Uterus (tissue), 4 donors: ENCODE measurements around the gene PRG2. TPM values are rescaled to one million over a fixed set of nuclear protein-coding genes. Genes with fewer than 3 reads are reported as not detected.

Experiments
- DNase-seq, 2 donors: peaks; one replicate each; pipeline ENCODE4 v3.0.0-alpha.2; 2019 to 2020
- H3K27ac ChIP-seq, 2 donors: fragments of 200-600 bp; sonication (generic); 1 replicate in 1 of 2; 2 replicates in 1 of 2; pipeline ENCODE4 v1.5.1; 2016 to 2018
- H3K27me3 ChIP-seq, 2 donors: fragments of 200-600 bp; sonication (generic); one replicate each; pipeline ENCODE4 v1.5.1; 2018 to 2019; ENCODE audit warnings: control low read depth in 1 of 2
- H3K36me3 ChIP-seq, 2 donors: fragments of 200-600 bp; sonication (generic); one replicate each; pipeline ENCODE4 v1.5.1; 2019; ENCODE audit warnings: control low read depth in 1 of 2
- H3K4me1 ChIP-seq, 2 donors: fragments of 200-600 bp; sonication (generic); one replicate each; pipeline ENCODE4 v1.5.1; 2018 to 2019; ENCODE audit warnings: control low read depth in 1 of 2
- H3K4me3 ChIP-seq, 2 donors: fragments of 200-600 bp; sonication (generic); 1 replicate in 1 of 2; 2 replicates in 1 of 2; pipeline ENCODE4 v1.5.1; 2018 to 2019; ENCODE audit warnings: mild to moderate bottlenecking in 1 of 2
- H3K9me3 ChIP-seq, 2 donors: fragments of 200-600 bp; sonication (generic); one replicate each; pipeline ENCODE4 v1.5.1; 2019; ENCODE audit warnings: control low read depth in 1 of 2
- CTCF ChIP-seq, 4 experiments: fragments of 200-600 bp in 2 of 4; fragments of 450-650 bp in 2 of 4; sonication (generic) in 2 of 4; IDR thresholded peaks; one replicate each; pipeline ENCODE4 v1.5.1; 2016 to 2019; ENCODE audit warnings: antibody characterized with exemption in 4 of 4, mild to moderate bottlenecking in 2 of 4, moderate library complexity in 1 of 4
- POLR2A ChIP-seq, 2 donors: fragments of 450-650 bp; IDR thresholded peaks; one replicate each; pipeline ENCODE4 v1.6.1; 2016; ENCODE audit warnings: antibody characterized with exemption in 2 of 2, mild to moderate bottlenecking in 1 of 2, moderate library complexity in 1 of 2
- intact Hi-C: fragments of 100-400 bp; cut with DNase I; formaldehyde crosslinking; loops from one replicate; pipeline ENCODE4 v1.15.1; 2023; ENCODE audit warnings: low total_unique reads
- total RNA-seq, 4 donors: library from RNA; depleted of rRNA in 3 of 4; stranded (reverse); fragments of >200 nt in 3 of 4; gene quantifications; one replicate each; pipeline versions ENCODE4 v1.1.0 to v1.2.4, GENCODE V29; 2014 to 2023
- donor health status: DM: yes; HTN: yes; CAD: no.

PRG2 gene
- total RNA-seq, 4 donors from 2014 or later, result 0.21 TPM; not detected in 3

- Histone ChIP-seq H3K36me3 (no peaks in the 10 kb centered on the region), H3K27me3 (no peaks in the 10 kb centered on the region), H3K4me1 (no peaks in the 10 kb centered on the region), H3K27ac (no peak overlapping the region), H3K4me3 (no peak overlapping the region), H3K9me3 (no peaks in the 10 kb centered on the region)
- intact Hi-C loops, result no loop called here
- DNase-seq, result no peak
- TF ChIP-seq CTCF (IDR thresholded peaks at IDR 0.05) (no peak), POLR2A (IDR thresholded peaks at IDR 0.05) (no peak)
Measured at GRCh38 chr11:57356268-57356667, 34.2 kb downstream of the PRG2 start.

- TF ChIP-seq CTCF (IDR thresholded peaks at IDR 0.05) (no peak), POLR2A (IDR thresholded peaks at IDR 0.05) (no peak)
- Histone ChIP-seq H3K27ac (no peak overlapping the region), H3K4me1 (no peaks in the 10 kb centered on the region), H3K36me3 (no peaks in the 10 kb centered on the region), H3K9me3 (no peaks in the 10 kb centered on the region), H3K27me3 (no peaks in the 10 kb centered on the region), H3K4me3 (no peak overlapping the region)
- intact Hi-C loops, result no loop called here
- no peak for DNase-seq
Measured at GRCh38 chr11:57354699-57355098, 35.8 kb downstream of the PRG2 start.

- H3K36me3 ChIP-seq, result no peaks in the 10 kb centered on the region
- TF ChIP-seq CTCF (IDR thresholded peaks at IDR 0.05), result no peak
- TF ChIP-seq POLR2A (IDR thresholded peaks at IDR 0.05), result no peak
- H3K27me3 ChIP-seq, result no peaks in the 10 kb centered on the region
- no peak for DNase-seq
- H3K4me1 ChIP-seq, result no peaks in the 10 kb centered on the region
- no peak overlapping the region for H3K27ac ChIP-seq
- no peaks in the 10 kb centered on the region for H3K9me3 ChIP-seq
- H3K4me3 ChIP-seq, result no peak overlapping the region
- intact Hi-C loops, result no loop called here
Measured at GRCh38 chr11:57353852-57354251, 36.6 kb downstream of the PRG2 start.

- no peak overlapping the region for H3K27ac ChIP-seq
- H3K27me3 ChIP-seq, result no peaks in the 10 kb centered on the region
- intact Hi-C loops, result no loop called here
- no peaks in the 10 kb centered on the region for H3K4me1 ChIP-seq
- DNase-seq, result no peak
- no peaks in the 10 kb centered on the region for H3K9me3 ChIP-seq
- no peak overlapping the region for H3K4me3 ChIP-seq
- H3K36me3 ChIP-seq, result no peaks in the 10 kb centered on the region
- TF ChIP-seq CTCF (IDR thresholded peaks at IDR 0.05) (no peak), POLR2A (IDR thresholded peaks at IDR 0.05) (no peak)
Measured at GRCh38 chr11:57353446-57353845, 37.0 kb downstream of the PRG2 start.

DNA sequence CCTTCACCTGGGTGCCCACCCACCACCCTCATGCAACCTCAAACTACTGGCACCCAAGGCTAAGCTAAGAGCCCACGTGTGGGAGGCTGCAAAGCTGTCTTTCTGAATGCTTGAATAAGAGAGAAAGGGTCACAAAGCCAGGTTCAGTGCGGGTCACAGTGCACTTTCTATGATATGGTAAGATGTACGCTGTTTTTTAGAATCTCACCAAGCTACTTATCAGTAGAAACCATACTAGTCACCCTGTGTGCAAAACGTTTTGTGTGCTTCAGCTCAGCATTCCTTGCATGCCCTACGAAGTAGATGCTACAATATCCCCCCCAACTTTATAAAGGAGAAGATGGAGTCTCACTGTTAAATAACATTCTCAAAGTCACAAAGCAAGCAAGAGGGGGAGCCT is 37.4 kb downstream of the PRG2 start:
- Histone ChIP-seq H3K36me3 (no peaks in the 10 kb centered on the region), H3K4me3 (no peak overlapping the region), H3K9me3 (no peaks in the 10 kb centered on the region), H3K27ac (no peak overlapping the region), H3K27me3 (no peaks in the 10 kb centered on the region), H3K4me1 (no peaks in the 10 kb centered on the region)
- intact Hi-C loops, result no loop called here
- no peak for DNase-seq
- TF ChIP-seq CTCF (IDR thresholded peaks at IDR 0.05), result no peak
- no peak for TF ChIP-seq POLR2A (IDR thresholded peaks at IDR 0.05)
